ENCODE measurements around the gene IGSF9.

DNA sequence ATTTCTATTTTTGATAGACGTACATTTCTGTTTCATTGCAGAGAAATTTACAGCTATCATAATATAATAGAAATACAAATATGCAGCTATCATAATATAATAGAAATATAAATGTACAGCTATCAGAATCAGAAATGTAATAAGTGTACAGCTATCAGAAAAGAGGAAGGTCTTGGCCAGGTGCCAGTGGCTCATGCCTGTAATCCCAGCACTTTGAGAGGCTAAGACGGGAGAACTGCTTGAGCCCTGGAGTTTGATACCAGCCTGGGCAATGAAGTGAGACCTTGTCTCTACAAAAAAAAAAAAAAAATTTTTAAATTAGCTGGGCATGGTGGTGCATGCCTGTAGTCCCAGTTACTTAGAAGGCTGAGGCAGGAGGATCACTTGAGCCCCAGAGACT, 48.5 kb upstream of the IGSF9 start:
- no peak for TF ChIP-seq POLR2A (IDR thresholded peaks at IDR 0.05; ENCODE audit: low read depth, low read length)
- TF ChIP-seq TAF1 (IDR thresholded peaks at IDR 0.05; ENCODE audit: borderline replicate concordance, low read depth, low read length): no peak
- no peak for TF ChIP-seq POLR2AphosphoS5 (IDR thresholded peaks at IDR 0.05; ENCODE audit: low read depth, low read length)

All from GM12892 (cell line).